Stimulated activated CD8-positive, alpha-beta memory T cell treated with anti-CD3 and anti-CD28 coated beads, Interleukin-4, amount 100 ng/mL, for 48 hours (primary cell): Measurements from ENCODE around the gene PGA4.
A peak's percentile ranks its signal among the peaks of the same experiment; 100 is the strongest.
"Not testable (repeated sequence)": the region's sequence is repeated elsewhere in the genome, so short reads cannot be mapped to it uniquely, and the experiment has no call there.

Experiments
- DNase-seq: peaks from one replicate; pipeline ENCODE4 v3.0.0-alpha.2; 2020

Gene PGA4

GRCh38 chr11:61252332-61252731 lies 30.2 kb downstream of the PGA4 start:
- not testable (repeated sequence) for DNase-seq

DNA sequence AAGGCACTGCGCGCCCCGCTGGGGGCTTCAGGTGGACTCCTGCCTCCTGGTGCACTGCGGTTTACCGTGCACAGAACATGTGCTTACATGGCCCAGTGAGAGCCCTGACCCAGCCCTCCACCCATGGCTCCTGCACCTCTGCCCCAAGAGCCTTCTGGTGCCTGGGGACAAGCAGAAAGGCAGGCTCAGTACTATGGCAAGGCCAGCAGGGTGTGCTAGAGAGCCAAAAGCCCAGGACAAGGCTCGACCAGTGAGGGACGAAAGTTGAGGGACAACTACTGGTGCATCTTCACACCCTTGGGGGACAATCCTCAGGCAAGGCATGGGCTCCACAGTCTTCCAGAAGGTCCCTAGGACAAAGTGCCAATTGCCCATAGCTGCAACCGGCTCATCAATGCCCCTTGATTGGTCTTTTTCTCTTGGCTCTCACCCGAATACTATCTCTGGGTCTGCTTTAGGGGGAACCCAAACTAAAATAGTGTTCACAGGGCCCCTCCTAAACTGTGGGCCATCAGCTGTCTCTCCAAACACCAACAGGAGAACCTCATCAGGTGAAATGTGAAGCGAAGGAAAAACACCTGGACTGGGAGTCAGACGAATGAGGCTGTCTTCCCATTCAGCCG lies 32.4 kb downstream of the PGA4 start:
- DNase-seq, result peak; percentile 82

DNA sequence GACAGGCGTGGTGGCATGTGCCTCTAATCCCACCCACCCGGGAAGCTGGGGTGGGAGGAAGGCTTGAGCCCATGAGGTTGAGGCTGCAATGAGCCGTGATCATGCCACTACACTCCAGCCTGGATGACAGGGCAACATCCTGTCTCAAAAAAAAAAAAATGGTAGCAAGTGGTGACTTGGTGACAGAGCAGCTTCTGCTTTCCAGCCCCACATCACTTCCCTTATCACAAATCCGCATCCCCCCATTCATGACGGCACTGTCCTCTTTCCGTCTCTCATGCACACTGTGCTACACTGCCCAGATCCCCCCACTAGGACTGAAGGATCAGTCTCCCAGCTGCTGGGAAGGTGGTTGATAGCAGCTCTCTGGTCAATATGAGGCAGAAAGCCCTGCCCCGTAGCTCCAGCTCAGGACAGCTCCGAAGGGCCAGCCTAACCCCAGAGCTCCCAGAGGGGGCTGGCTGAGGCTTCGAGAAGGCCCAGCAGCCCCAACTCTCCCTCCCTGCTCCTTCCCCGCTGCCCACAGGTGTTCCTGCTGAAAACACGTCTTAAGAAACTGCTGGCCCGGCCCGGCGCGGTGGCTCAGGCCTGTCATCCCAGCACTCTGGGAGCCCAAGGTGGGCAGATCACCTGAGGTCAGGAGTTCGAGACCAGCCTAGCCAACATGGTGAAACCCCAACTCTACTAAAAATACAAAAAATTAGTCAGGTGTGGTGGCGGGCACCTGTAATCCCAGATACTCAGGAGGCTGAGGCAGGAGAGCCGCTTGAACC lies 34.7 kb downstream of the PGA4 start:
- DNase-seq, result no peak

- no peak for DNase-seq
These were observed 36.4 kb downstream of the PGA4 start for GRCh38 chr11:61258546-61258945.

GRCh38 chr11:61259363-61259762 lies 37.2 kb downstream of the PGA4 start:
- DNase-seq, result no peak

- no peak for DNase-seq
These were observed 42.2 kb downstream of the PGA4 start for GRCh38 chr11:61264371-61264770.

DNA sequence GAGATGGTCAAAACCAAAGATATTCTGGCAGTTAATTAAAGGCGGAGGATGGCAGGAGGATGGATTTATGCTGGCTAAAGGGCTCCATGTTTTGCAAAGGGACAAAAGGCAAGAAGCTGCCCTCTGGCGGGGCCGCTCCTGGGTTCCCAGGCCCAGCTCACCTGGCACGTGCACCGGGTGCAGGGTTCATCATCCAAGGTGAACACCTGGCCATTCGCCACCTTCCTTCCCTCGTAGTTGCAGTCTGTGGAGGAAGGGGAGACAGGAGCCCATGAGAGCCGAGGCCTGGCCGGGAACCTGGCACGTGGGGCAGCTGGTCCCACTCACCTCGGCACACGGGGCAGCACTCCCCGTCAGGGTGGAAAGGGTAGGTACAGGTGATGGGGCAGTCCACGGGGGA lies 42.6 kb downstream of the PGA4 start:
- DNase-seq, result no peak

DNA sequence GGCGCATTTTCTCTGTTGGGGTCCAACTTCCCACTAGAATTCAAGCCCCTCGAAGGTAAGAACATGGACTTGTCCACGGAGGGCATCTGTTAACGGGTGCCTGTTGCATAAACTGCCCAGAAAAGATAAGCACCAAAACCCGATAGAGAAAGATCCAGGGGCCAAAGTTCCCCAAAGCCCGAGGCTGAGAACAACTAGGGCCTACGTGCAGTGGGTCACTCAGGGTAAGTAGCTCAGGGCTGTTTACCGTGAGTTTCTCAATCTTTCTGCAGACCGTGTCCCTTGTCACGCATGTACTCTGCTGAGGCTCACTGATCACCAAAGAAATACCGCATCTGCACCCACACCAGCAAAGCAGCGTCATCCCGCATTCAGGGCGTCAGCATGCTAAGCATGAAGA lies 43.2 kb downstream of the PGA4 start:
- DNase-seq, result no peak

DNA sequence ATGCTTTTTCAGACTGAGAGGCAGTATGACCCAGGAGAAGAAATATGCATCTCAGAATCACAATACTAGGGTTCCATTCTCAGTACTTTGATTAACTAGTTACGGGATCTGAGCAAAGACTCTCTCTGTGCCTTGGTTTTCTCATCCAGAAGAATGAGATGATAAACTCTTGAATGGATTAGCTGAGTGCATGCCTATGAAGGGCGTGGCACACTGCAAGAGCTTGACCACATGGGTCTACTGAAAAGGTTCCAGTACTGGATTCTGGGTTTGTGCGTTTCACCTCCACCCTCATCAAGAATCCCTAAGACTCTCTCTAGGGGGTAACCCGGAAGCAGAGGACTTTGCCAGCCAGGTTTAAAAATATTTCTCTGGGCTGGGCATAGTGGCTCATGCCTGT lies 44.5 kb downstream of the PGA4 start:
- no peak for DNase-seq

- DNase-seq, result no peak
These were observed 45.3 kb downstream of the PGA4 start for GRCh38 chr11:61267437-61267841.

DNA sequence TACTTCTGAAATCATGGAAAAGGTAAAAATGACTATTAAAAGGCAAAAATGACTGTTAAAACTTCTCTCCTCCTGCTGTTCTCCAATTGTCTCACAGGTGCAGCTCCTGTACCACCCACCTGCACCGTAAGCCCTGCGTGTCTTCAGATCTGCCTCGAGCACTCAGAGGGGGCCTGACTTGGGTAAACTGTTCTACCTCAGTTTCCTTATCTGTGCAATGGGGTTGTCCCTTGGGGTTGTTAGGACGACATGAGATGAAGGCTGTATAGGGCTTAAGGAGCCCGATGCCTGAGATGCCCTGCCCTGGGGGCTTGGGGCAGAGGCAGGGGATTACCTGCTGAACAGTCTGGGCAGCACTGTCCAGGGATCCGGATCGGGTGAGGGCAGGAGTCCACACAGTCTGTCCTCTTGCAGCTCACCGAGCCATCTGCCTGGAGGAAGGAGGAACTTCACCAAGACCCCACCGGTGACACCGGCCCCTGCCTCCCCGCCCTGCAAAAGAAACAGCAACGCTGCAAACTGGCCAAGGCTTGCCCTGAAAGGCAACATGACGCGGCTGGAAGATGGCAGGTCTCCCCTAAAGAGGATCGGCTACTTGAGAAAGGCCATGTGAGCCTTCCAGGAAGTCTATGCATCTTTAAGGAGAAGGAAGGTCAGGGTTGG lies 46.6 kb downstream of the PGA4 start:
- no peak for DNase-seq

DNA sequence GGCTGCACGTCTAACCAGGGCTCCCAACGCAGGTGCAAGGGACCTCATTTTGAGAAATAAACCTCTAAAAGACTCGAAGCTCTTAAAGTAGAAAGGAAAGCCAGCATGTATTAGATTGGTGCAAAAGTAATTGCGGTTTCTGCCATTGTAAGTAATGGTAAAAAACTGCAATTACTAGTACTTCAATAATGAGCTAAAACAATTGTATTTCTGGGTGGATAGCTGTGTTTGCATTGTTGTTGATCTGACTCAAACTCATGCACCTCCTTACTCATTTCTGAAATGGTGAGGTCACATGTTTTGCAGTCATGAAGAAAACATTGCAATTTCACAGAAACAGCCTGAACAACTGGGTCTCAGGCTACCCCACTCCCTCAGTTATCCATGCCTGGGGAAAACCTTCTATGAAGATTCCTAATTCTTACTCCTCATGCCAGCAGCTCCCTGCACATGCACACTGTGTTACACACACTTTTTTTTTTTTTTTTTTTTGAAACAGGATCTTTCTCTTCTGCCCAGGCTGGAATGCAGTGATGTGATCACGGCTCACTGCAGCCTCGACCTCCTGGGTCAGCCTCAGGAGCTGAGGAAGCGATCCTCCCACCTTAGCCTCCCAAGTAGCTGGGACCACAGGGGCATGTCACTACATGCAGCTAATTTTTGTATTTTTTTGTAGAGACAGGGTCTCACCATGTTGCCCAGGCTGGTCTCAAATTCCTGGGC lies 48.4 kb downstream of the PGA4 start:
- no peak for DNase-seq

DNA sequence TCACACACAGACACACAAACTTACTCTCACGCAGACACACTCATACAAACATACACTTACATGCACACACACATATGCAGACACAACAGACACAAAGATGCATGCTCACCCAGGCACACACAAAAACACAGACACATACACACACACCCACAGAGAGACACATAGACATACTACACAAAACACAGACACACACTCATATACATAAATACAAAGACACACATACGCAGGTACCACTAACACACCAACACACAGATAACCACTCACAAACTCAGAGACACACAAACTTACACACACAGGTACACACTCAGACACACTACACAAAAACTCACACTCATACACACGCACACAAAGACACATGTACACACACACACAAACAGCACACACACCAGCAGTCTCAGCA lies 50.6 kb downstream of the PGA4 start:
- DNase-seq, result no peak

DNA sequence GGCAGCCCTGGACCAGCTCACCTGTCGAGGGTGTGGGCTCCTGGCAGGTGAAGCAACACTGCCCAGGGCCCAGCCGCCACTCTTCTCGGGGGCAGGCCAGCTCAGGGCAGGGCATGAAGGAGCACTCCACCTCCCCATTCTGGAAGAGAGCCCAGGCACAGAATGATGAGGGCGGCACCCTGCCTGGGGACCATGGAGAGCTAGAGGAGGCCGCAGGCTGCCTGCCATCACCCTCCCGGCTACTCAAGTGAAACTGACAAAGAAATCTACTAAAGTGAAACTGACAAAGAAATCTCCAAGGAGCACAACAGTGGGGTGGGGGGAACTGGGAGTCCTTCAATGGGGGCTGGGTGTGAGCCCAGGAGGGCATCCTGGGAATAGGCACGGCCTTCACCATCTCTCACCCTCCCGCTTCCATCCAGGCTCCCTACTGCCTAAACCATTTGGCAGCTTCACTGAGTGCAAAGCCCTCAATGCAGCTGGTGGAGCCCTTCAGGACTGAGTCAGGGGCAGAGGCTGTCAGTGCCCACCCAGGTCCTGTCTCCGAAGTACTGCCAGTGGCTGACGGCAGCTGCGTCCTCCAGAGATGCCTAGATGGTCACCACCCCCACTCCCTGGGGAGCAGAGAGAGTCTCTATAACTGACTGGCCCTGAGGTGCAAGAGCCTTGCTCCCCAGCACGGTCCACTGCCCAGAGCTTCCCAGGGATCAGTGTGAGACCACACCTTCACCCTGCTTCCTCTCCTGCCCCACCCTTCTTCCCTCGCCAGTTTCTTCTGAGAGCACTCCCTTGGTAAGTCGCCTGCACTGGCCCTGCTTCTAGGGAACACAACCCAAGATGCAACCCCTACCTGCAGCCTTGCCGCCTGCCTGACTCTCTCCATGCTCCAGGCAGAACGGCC lies 51.3 kb downstream of the PGA4 start:
- no peak for DNase-seq

DNA sequence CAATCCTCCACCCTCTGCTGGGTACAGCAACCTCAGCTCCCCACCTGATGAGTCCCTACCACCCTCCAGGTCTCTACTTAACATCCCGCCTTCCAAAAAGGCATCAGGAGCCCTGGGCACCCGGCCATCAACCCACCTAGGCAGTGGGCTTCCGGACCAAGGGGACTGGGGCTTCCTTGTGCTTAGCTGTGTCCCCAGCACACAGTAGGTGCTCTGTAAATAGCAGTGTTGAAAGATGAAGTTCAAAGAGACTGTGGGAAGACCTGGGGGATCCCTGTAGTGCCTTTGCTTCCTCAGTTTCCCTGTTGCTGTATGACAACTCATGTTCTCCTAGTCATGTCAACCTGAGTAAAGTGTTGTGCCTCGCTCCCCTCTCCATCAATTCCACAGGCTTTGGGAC lies 51.9 kb downstream of the PGA4 start:
- DNase-seq, result no peak

DNA sequence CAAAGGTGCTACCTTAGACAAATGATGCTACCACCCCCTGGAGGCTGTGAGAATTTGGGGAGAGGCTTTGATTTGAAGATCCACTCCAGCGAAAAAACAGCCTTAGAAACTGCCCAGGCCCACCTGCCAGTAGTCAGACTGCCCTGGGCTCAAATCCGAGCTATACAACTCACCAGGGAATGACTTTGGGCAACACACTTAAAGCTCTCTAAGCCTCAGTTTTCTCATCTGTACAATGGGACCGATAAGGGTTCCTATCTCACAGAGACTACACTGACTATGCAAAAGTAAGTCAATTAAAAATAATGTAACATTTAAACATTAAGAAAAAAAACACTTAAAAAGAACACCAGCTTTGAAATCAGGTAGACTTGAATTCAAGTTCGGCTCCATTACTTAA lies 53.0 kb downstream of the PGA4 start:
- no peak for DNase-seq

DNA sequence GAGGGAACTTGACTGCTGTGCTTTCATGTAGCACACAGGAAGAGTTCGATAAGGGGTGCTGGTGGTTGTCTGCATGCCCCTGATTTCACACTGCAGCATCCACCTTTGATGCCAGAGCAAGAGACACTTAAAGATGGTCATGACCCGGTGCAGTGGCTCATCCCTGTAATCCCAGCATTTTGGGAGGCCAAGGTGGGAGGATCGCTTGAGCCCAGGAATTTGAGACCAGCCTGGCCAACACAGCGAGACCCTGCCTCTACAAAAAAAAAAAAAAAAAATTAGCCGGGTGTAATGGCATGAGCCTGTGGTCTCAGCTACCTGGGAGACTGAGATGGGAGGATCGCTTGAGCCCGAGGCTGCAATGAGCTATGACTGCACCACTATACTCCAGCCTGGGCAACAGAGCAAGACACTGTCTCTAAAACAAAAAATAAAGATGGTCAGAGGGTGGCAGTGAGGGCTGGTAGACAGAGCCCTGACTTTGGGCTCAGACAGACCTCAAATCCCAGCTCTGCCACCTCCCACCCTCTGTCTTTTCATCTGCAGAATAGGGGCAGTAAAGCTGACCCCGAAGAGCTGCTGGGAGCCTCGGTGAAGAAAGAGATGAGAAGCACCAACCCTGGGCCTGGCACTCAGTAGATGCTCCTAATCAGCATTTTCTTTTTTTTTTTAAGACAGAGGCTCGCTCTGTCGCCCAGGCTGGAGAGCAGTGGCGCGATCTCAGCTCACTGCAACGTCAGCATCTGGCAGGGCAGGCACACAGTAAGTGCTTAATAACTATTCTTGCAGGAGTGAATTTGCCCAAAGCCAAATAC lies 55.2 kb downstream of the PGA4 start:
- no peak for DNase-seq

DNA sequence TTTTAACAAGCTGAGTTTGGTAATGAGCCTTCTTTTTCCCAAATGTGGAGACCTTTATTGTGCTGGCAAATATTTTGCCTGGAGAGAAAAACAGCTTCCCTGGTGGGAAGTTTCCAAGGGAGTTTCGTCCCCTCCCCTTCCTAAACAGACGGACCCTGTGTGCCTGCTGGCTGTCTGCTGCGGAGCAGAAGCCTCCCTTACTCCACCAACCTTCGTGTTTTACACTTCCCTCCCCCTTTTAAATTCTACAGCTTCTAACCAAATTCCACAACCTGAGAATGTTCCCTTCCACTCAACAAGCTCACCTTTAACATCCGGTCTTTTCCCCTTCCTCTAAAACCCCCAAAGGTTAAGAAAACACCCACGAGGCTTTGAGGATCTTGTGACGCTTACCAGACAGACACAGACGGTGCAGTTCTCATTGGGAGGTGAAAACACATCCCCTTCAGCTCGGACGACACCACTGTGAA lies 55.9 kb downstream of the PGA4 start:
- DNase-seq, result no peak

GRCh38 chr11:61279934-61280659 lies 58.0 kb downstream of the PGA4 start:
- DNase-seq, result no peak

GRCh38 chr11:61280883-61281580 lies 58.9 kb downstream of the PGA4 start:
- no peak for DNase-seq
